Activated B cell treated with CpG ODN at 0.5 μM for 24 hours (primary cell): Measurements from ENCODE around the gene OR2H2. TPM values are rescaled to one million over a fixed set of nuclear protein-coding genes. Genes with fewer than 3 reads are reported as not detected.

Experiments
- ATAC-seq: fragments of 200-7000 bp; cut with Tn5 transposase; one replicate; pipeline ENCODE4 v1.10.0; 2021; ENCODE audit warnings: low read depth, mild to moderate bottlenecking, moderate library complexity
- CTCF ChIA-PET: fragments of 350-600 bp; sonication (Branson Sonifier 250); formaldehyde crosslinking; loops from one replicate; lab custom pipeline; 2021; ENCODE audit warnings: antibody characterized with exemption; lab: Charles Lee
- POLR2A ChIA-PET: fragments of 350-600 bp; sonication (Branson Sonifier 250); formaldehyde crosslinking; loops from one replicate; lab custom pipeline; 2021; ENCODE audit warnings: antibody characterized with exemption; lab: Charles Lee
- DNase-seq: peaks from one replicate; pipeline ENCODE4 v3.0.0; 2022
- H3K27ac Mint-ChIP-seq: one replicate; pipeline ENCODE4 v1.8.0; 2020; ENCODE audit warnings: mixed read lengths
- H3K27me3 Mint-ChIP-seq: one replicate; pipeline ENCODE4 v1.8.0; 2021; ENCODE audit warnings: mixed read lengths
- H3K36me3 Mint-ChIP-seq: one replicate; pipeline ENCODE4 v1.8.0; 2021; ENCODE audit warnings: low read depth, mixed read lengths
- H3K4me1 Mint-ChIP-seq: one replicate; pipeline ENCODE4 v1.8.0; 2021; ENCODE audit warnings: mixed read lengths
- H3K4me3 Mint-ChIP-seq: one replicate; pipeline ENCODE4 v1.8.0; 2020; ENCODE audit warnings: mild to moderate bottlenecking, mixed read lengths
- H3K9me3 Mint-ChIP-seq: one replicate; pipeline ENCODE4 v1.8.0; 2020; ENCODE audit warnings: mixed read lengths
- intact Hi-C: fragments of 100-400 bp; cut with micrococcal nuclease; formaldehyde crosslinking; loops from one replicate; pipeline ENCODE4 v1.15.1; 2024
- total RNA-seq: library from RNA; stranded (reverse); gene quantifications from 2 replicates; pipeline ENCODE4 v1.2.3, GENCODE V29; 2022
- TF ChIP-seq, protein P1 (sequence below): fragments of 200-600 bp; IDR thresholded peaks from one replicate; pipeline ENCODE4 v1.8.0; 2022; ENCODE audit warnings: antibody characterized with exemption, mild to moderate bottlenecking

OR2H2 gene
- total RNA-seq, 1 donor from 2014 or later: not detected

GRCh38 chr6:29630315-29630714 lies 45.4 kb downstream of the OR2H2 start:
- ATAC-seq (no peak), DNase-seq (no peak)
- CTCF ChIA-PET: interaction anchor here (1.7 to 2.7 kb wide), 2 partner anchors 20 to 23 kb away, joined by 5 to 9 read pairs; no protein-coding TSS in a partner anchor
- TF ChIP-seq, protein P1, sequence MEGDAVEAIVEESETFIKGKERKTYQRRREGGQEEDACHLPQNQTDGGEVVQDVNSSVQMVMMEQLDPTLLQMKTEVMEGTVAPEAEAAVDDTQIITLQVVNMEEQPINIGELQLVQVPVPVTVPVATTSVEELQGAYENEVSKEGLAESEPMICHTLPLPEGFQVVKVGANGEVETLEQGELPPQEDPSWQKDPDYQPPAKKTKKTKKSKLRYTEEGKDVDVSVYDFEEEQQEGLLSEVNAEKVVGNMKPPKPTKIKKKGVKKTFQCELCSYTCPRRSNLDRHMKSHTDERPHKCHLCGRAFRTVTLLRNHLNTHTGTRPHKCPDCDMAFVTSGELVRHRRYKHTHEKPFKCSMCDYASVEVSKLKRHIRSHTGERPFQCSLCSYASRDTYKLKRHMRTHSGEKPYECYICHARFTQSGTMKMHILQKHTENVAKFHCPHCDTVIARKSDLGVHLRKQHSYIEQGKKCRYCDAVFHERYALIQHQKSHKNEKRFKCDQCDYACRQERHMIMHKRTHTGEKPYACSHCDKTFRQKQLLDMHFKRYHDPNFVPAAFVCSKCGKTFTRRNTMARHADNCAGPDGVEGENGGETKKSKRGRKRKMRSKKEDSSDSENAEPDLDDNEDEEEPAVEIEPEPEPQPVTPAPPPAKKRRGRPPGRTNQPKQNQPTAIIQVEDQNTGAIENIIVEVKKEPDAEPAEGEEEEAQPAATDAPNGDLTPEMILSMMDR: no peak
- intact Hi-C loops: loop anchor here (5.0 kb wide), 1 partner anchor 117 kb away; no protein-coding TSS in a partner anchor
- POLR2A ChIA-PET: no interaction called here
- Mint-ChIP-seq H3K4me3 (no peak overlapping the region), H3K27ac (no peak overlapping the region), H3K36me3 (peaks cover 17% of the 10 kb centered on the region), H3K4me1 (peaks cover 62% of the 10 kb centered on the region), H3K9me3 (no peaks in the 10 kb centered on the region), H3K27me3 (no peaks in the 10 kb centered on the region)

GRCh38 chr6:29631209-29631810 lies 46.4 kb downstream of the OR2H2 start:
- peak overlapping the region; percentile 84 for H3K4me3 Mint-ChIP-seq
- intact Hi-C loops: loop anchor here (5.0 kb wide), 1 partner anchor 116 kb away; no protein-coding TSS in a partner anchor
- H3K27me3 Mint-ChIP-seq: no peaks in the 10 kb centered on the region
- peaks cover 17% of the 10 kb centered on the region for H3K36me3 Mint-ChIP-seq
- DNase-seq (no peak), ATAC-seq (no peak)
- H3K4me1 Mint-ChIP-seq: peaks cover 71% of the 10 kb centered on the region
- peak overlapping the region; percentile 43 for H3K27ac Mint-ChIP-seq
- H3K9me3 Mint-ChIP-seq: no peaks in the 10 kb centered on the region
- TF ChIP-seq, protein P1: no peak
- CTCF ChIA-PET: interaction anchor here (1.7 kb wide), 1 partner anchor 19 kb away, joined by 5 read pairs; no protein-coding TSS in a partner anchor
- POLR2A ChIA-PET: no interaction called here

DNA sequence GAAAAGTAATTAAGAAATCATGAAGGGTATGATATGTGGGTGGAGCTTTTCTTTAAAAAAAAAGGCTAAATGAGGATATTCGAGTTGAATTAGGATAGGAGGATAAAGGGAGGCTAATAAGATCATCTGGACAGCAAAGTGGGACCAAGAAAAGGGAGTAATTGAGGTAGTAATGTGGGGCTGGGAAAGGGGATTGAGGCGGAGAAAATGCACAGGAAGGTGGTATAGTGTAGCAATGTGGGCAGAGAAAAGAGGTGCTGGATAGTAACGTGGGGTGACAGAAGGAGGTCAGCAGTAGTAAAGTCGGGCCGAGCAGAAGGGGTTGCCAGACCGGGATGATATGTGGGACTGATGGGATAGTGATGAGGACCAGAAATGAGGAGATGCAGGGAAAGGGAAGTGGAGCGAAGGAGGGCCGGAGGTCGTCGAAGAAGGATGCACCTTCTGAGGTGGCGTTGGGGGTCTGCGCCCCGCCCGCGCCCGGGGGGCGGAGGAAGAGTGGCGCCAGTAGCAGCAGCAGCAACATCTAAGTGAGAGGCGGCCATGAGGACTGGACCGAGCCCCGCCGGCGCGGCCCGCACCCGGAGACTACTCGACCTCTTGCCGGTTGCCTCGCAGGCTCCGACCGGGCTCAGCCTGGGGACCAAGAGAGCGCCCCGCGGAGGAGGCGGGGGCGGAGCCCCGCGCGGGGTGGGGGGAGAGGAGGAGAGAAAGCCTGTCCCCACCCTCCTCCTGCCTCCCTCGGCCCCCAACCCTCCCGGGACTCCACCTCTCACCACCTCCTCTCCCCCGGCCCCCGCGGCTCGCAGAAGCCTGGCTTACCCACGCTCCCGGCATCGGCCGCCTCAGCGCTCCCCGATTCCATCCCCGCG lies 47.2 kb downstream of the OR2H2 start:
- peaks cover 68% of the 10 kb centered on the region for H3K4me1 Mint-ChIP-seq
- CTCF ChIA-PET: interaction anchor here (3.2 to 4.8 kb wide), 2 partner anchors 18 to 21 kb away, joined by 15 to 30 read pairs; no protein-coding TSS in a partner anchor
- peaks cover 17% of the 10 kb centered on the region for H3K36me3 Mint-ChIP-seq
- POLR2A ChIA-PET: interaction anchor here (0.6 to 2.2 kb wide), 5 partner anchors 9 to 607 kb away, joined by 4 to 47 read pairs (median 5); no protein-coding TSS in a partner anchor
- H3K27ac Mint-ChIP-seq: peak overlapping the region; percentile 72
- H3K4me3 Mint-ChIP-seq: peak overlapping the region; percentile 84
- peak; percentile 62 for ATAC-seq
- peak; percentile 63 for DNase-seq
- H3K9me3 Mint-ChIP-seq: no peaks in the 10 kb centered on the region
- intact Hi-C loops: loop anchor here (5.0 kb wide), 1 partner anchor 115 kb away; no protein-coding TSS in a partner anchor
- H3K27me3 Mint-ChIP-seq: no peaks in the 10 kb centered on the region
- TF ChIP-seq, protein P1: no peak

DNA sequence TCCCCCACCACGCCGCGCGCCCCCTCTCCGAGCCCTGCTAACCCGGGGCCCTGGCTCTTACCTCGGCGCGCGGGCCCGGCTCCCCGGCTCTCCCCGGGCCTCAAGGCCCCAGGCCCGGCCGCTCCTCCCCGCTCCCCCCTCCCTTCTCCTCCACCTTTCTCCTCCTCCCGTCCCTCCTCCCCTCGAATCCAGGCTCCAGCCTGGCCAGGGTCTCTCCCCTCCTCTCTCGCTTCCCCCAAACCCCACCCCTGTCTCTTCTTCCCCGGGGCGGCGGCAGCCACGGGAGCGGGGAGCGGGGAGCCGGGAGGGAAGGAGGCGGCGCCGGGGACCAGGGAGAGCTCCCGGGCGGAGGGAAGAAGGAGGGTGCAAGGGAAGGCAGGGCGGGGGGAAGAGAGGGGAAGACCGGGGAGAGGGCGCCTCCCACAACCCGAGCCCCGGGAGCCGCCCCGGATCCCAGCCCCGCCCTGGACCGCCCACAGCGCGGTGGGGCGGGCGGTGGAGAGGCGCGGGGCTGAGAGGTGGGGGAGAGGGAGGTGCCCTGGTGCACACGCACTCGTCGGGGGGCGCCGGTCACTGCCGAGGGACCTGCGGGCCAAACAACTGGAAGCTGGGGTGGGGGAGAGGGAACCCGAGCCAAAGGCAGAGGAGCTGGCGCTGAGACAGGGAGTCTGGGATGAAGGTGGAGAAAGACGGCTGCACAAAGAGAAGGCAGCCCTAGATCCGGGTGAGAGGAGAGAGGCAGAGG lies 48.0 kb downstream of the OR2H2 start, which contains the start of gene GABBR1:
GABBR1 (minus strand) TSS at position 395 of the 745 bp plus-strand sequence. CDS start 798 bp downstream, outside the sequence.
- Mint-ChIP-seq H3K4me1 (peaks cover 68% of the 10 kb centered on the region), H3K27ac (peak within 1 kb of the TSS; percentile 86), H3K36me3 (peaks cover 17% of the 10 kb centered on the region), H3K9me3 (no peaks in the 10 kb centered on the region), H3K4me3 (peak within 1 kb of the TSS; percentile 84), H3K27me3 (no peaks in the 10 kb centered on the region)
- DNase-seq (peak; percentile 80), ATAC-seq (peak; percentile 81)
- TF ChIP-seq, protein P1: no peak
- CTCF ChIA-PET: interaction anchor here (0.7 to 4.8 kb wide), 4 partner anchors 14 to 20 kb away, joined by 3 to 30 read pairs (median 10); no protein-coding TSS in a partner anchor
- POLR2A ChIA-PET: interaction anchor here (0.6 to 2.2 kb wide), 9 partner anchors 9 to 1247 kb away, joined by 3 to 47 read pairs (median 5); no protein-coding TSS in a partner anchor
- intact Hi-C loops: loop anchor here (5.0 kb wide), 1 partner anchor 114 kb away; no protein-coding TSS in a partner anchor
